PFSK-1 (cell line): ENCODE results near the gene ARHGDIB.

ENCODE experiments used
- FOXP2 ChIP-seq: optimal IDR thresholded peaks from 2 replicates; pipeline ENCODE3; 2011; ENCODE audit warnings: borderline replicate concordance, control low read depth, inconsistent platforms; ENCODE audit not compliant: insufficient read depth; ENCODE audit errors: extremely low read length, extremely low read depth
- POLR2AphosphoS5 ChIP-seq: IDR thresholded peaks from 2 replicates; pipeline ENCODE4 v1.6.1; 2012; ENCODE audit warnings: low read depth, mild to moderate bottlenecking, control low read depth, low read length, moderate library complexity
- REST ChIP-seq, 2 experiments: IDR thresholded peaks; 2 replicates each; pipeline versions ENCODE4 v1.6.1 to v1.8.0; 2011 to 2012; ENCODE audit warnings: low read depth in 2 of 2, low read length in 2 of 2, control low read depth in 1 of 2, inconsistent platforms in 1 of 2, mild to moderate bottlenecking in 1 of 2, moderate library complexity in 1 of 2; ENCODE audit not compliant: insufficient read depth in 1 of 2
- SIN3A ChIP-seq: IDR thresholded peaks from 2 replicates; pipeline ENCODE4 v1.6.1; 2012; ENCODE audit warnings: mild to moderate bottlenecking, low read length, moderate library complexity, borderline replicate concordance; ENCODE audit not compliant: insufficient read depth
- TAF1 ChIP-seq: IDR thresholded peaks from 2 replicates; pipeline ENCODE4 v1.6.1; 2012; ENCODE audit warnings: low read length, control low read depth, borderline replicate concordance; ENCODE audit not compliant: insufficient read depth

ARHGDIB gene

GRCh38 chr12:14965221-14965620, 3.8 kb upstream of the ARHGDIB start:
- TF ChIP-seq SIN3A (no peak), REST (IDR thresholded peaks at IDR 0.05; ENCODE audit: insufficient read depth in 1 of 2, low read depth in 2 of 2, low read length in 2 of 2) (no peak), TAF1 (no peak), FOXP2 (no peak), POLR2AphosphoS5 (no peak)

- TF ChIP-seq SIN3A (no peak), REST (IDR thresholded peaks at IDR 0.05; ENCODE audit: insufficient read depth in 1 of 2, low read depth in 2 of 2, low read length in 2 of 2) (no peak), FOXP2 (no peak), POLR2AphosphoS5 (no peak), TAF1 (no peak)
Observed at GRCh38 chr12:14964406-14964805, 3.0 kb upstream of the ARHGDIB start.

GRCh38 chr12:14963520-14963919, 2.1 kb upstream of the ARHGDIB start:
- no peak for TF ChIP-seq POLR2AphosphoS5
- no peak for TF ChIP-seq TAF1
- no peak for TF ChIP-seq REST (IDR thresholded peaks at IDR 0.05; ENCODE audit: insufficient read depth in 1 of 2, low read depth in 2 of 2, low read length in 2 of 2)
- TF ChIP-seq FOXP2: no peak
- no peak for TF ChIP-seq SIN3A

GRCh38 chr12:14962797-14963196, 1.4 kb upstream of the ARHGDIB start:
- TF ChIP-seq FOXP2: no peak
- TF ChIP-seq TAF1: no peak
- TF ChIP-seq SIN3A: no peak
- TF ChIP-seq POLR2AphosphoS5: no peak
- TF ChIP-seq REST (IDR thresholded peaks at IDR 0.05; ENCODE audit: insufficient read depth in 1 of 2, low read depth in 2 of 2, low read length in 2 of 2): no peak

- TF ChIP-seq TAF1 (no peak), POLR2AphosphoS5 (no peak), REST (IDR thresholded peaks at IDR 0.05; ENCODE audit: insufficient read depth in 1 of 2, low read depth in 2 of 2, low read length in 2 of 2) (no peak), SIN3A (no peak), FOXP2 (no peak)
Observed at GRCh38 chr12:14962153-14962539, 745 bp upstream of the ARHGDIB start.
